Heart left ventricle (tissue), 13 donors: ENCODE data around the gene RNF7.

ENCODE experiments used
- CTCF ChIP-seq, 12 donors: fragments of 200-600 bp; sonication (generic) in 4 of 12; IDR thresholded peaks; one replicate each; pipeline versions ENCODE4 v1.5.0 to v1.8.0; 2018 to 2022; ENCODE audit warnings: antibody characterized with exemption in 12 of 12, mild to moderate bottlenecking in 5 of 12
- POLR2A ChIP-seq, 2 donors: fragments of 450-650 bp; IDR thresholded peaks; one replicate each; pipeline ENCODE4 v1.6.1; 2017; ENCODE audit warnings: antibody characterized with exemption in 2 of 2, mild to moderate bottlenecking in 2 of 2, moderate library complexity in 2 of 2
- donor health status: ischemic (EF 13 %, LVEDD 7.1; RV severe dilation, severe dysfunction).
- donor health status: DM: no; HTN: yes; CAD: no.
- donor health status: DM: no; HTN: no; CAD: no.
- donor health status: ischemic (EF 25% LVEDD 6.9; RV normal size, moderate dysfunction).
- donor health status: ischemic (EF 25% LVEDD 5.7; RV mildly dilated, moderate dysfunction).
- donor health status: ischemic (EF 35%, LVEDD 5.7; RV mildly dilated, moderate dysfunction).
- donor health status: nonischemic (EF 11% LVEDD 7.7; RV severe dilation, severe dysfunction).
- donor health status: DM: yes; HTN: yes; CAD: no.
- donor health status: PGD.
- donor health status: ischemic (EF 29% LVEDD 5.4; RV normal size, mild dysfunction).
- donor health status: nonischemic (EF 23%, LVEDD 6.1; RV moderate dilation, normal function).

DNA sequence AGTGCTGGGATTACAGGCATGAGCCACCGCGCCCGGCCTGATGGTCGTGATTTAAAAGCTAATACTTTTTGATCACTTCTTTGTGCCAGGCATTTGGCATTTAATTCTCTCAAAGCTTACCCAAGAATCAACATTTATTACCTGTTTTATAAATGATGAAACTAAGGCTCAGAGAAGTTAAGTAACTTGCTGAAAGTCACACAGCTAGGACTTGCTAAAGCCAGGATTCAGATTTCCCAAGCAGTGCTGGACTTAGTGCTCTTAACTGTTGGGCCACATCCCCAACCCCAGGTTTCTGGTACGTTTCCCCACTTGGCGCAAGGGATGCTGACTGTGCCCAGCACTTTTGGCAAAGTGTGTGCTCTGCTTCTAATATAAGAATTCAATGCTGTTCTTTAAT, 35.6 kb downstream of the RNF7 start:
- TF ChIP-seq POLR2A (IDR thresholded peaks at IDR 0.05) (no peak), CTCF (IDR thresholded peaks at IDR 0.05) (no peak)
